ENCODE results near the gene PCDHGA9. TPM values are rescaled to one million over a fixed set of nuclear protein-coding genes. Genes with fewer than 3 reads are reported as not detected.

PCDHGA9 gene
- polyA plus RNA-seq, 3 donors: not detected

- Mint-ChIP-seq H3K4me1 (peaks cover 9% of the 10 kb centered on the region), H3K36me3 (peaks cover 9% of the 10 kb centered on the region in 2 donors), H3K27ac (no peak overlapping the region), H3K4me3 (peak overlapping the region in 1 of 2 donors; percentile 73), H3K27me3 (ENCODE audit: low read depth in 3 of 3) (peaks cover 70 to 85% (median 83%) of the 10 kb centered on the region in 3 donors), H3K9me3 (peaks cover 28 to 76% (median 62%) of the 10 kb centered on the region in 7 donors)
- H2AFZ ChIP-seq (ENCODE audit: insufficient read depth, low read depth, low read length, poor library complexity, severe bottlenecking): no peak overlapping the region
- peaks cover 61 to 97% of the 10 kb centered on the region in 2 donors for H3K27me3 ChIP-seq (ENCODE audit: control insufficient read depth in 2 of 2, insufficient read depth in 2 of 2, low read length in 2 of 2)
- no peak overlapping the region for H3K9ac ChIP-seq (ENCODE audit: insufficient read depth, low read length, poor library complexity, severe bottlenecking)
- H3K4me1 ChIP-seq (ENCODE audit: control insufficient read depth in 1 of 2, insufficient read depth in 2 of 2, low read length in 2 of 2): peaks cover 0 to 3% of the 10 kb centered on the region in 2 donors
- intact Hi-C loops (cut with micrococcal nuclease): no loop called here
- no peaks in the 10 kb centered on the region for H4K20me1 ChIP-seq (ENCODE audit: insufficient read depth, low read length)
- DNase-seq: no peak
- H3K79me2 ChIP-seq (ENCODE audit: insufficient read depth, low read length): no peaks in the 10 kb centered on the region
- no peaks in the 10 kb centered on the region for H3K36me3 ChIP-seq (replicated peaks in 1 of 2; ENCODE audit: control insufficient read depth in 1 of 2, insufficient read depth in 2 of 2, low read length in 2 of 2)
- H3K4me3 ChIP-seq (replicated peaks in 1 of 3; ENCODE audit: low read depth in 2 of 3, low read length in 3 of 3): no peak overlapping the region
- no peak overlapping the region for H3K27ac ChIP-seq (ENCODE audit: low read depth in 1 of 2, low read length in 2 of 2)
- no peak for TF ChIP-seq CTCF (IDR thresholded peaks at IDR 0.05)
- H3K4me2 ChIP-seq (replicated peaks; ENCODE audit: extremely low read depth, low read length, poor library complexity, severe bottlenecking): no peak overlapping the region
- WGBS (ENCODE audit: insufficient coverage): 31% methylated on average over 59 of the region's 61 CpGs
- H3K9me3 ChIP-seq (replicated peaks in 1 of 2; ENCODE audit: control insufficient read depth in 1 of 2, insufficient read depth in 1 of 2, low read length in 2 of 2): peaks cover 41 to 83% of the 10 kb centered on the region in 2 donors
Measured at GRCh38 chr5:141399555-141400258, 2.9 kb upstream of the PCDHGA9 start.

- H3K4me1 ChIP-seq (ENCODE audit: control insufficient read depth in 1 of 2, insufficient read depth in 2 of 2, low read length in 2 of 2): peaks cover 3 to 6% of the 10 kb centered on the region in 2 donors
- no peaks in the 10 kb centered on the region for H4K20me1 ChIP-seq (ENCODE audit: insufficient read depth, low read length)
- H3K27ac Mint-ChIP-seq: peak overlapping the region in 1 of 7 donors; percentile 24
- H3K4me2 ChIP-seq (replicated peaks; ENCODE audit: extremely low read depth, low read length, poor library complexity, severe bottlenecking): no peak overlapping the region
- 20% methylated on average over 21 of the region's 22 CpGs for WGBS (ENCODE audit: insufficient coverage)
- H3K36me3 ChIP-seq (replicated peaks in 1 of 2; ENCODE audit: control insufficient read depth in 1 of 2, insufficient read depth in 2 of 2, low read length in 2 of 2): no peaks in the 10 kb centered on the region
- H3K27me3 Mint-ChIP-seq (ENCODE audit: low read depth in 3 of 3): peaks cover 71 to 86% (median 85%) of the 10 kb centered on the region in 3 donors
- H3K9me3 Mint-ChIP-seq: peaks cover 31 to 74% (median 59%) of the 10 kb centered on the region in 7 donors
- intact Hi-C loops (cut with micrococcal nuclease): no loop called here
- H3K9me3 ChIP-seq (replicated peaks in 1 of 2; ENCODE audit: control insufficient read depth in 1 of 2, insufficient read depth in 1 of 2, low read length in 2 of 2): peaks cover 38 to 71% of the 10 kb centered on the region in 2 donors
- H3K27me3 ChIP-seq (ENCODE audit: control insufficient read depth in 2 of 2, insufficient read depth in 2 of 2, low read length in 2 of 2): peaks cover 73 to 97% of the 10 kb centered on the region in 2 donors
- no peak overlapping the region for H2AFZ ChIP-seq (ENCODE audit: insufficient read depth, low read depth, low read length, poor library complexity, severe bottlenecking)
- H3K9ac ChIP-seq (ENCODE audit: insufficient read depth, low read length, poor library complexity, severe bottlenecking): no peak overlapping the region
- H3K79me2 ChIP-seq (ENCODE audit: insufficient read depth, low read length): no peaks in the 10 kb centered on the region
- peak overlapping the region in 1 of 2 donors; percentile 82 for H3K4me3 Mint-ChIP-seq
- H3K4me1 Mint-ChIP-seq: peaks cover 15% of the 10 kb centered on the region
- TF ChIP-seq CTCF (IDR thresholded peaks at IDR 0.05): no peak
- H3K4me3 ChIP-seq (replicated peaks in 1 of 3; ENCODE audit: low read depth in 2 of 3, low read length in 3 of 3): no peak overlapping the region
- DNase-seq: no peak
- peaks cover 10 to 17% of the 10 kb centered on the region in 2 donors for H3K36me3 Mint-ChIP-seq
- no peak overlapping the region for H3K27ac ChIP-seq (ENCODE audit: low read depth in 1 of 2, low read length in 2 of 2)
Measured at GRCh38 chr5:141403387-141403786, 809 bp downstream of the PCDHGA9 start.
